ENCODE results near the gene RBP3. TPM values are rescaled to one million over a fixed set of nuclear protein-coding genes. Genes with fewer than 3 reads are reported as not detected.

RBP3 gene
- polyA plus RNA-seq, 1 donor (not counting 4 experiments of a cell fraction or from before 2014, with no cell fraction given): not detected

DNA sequence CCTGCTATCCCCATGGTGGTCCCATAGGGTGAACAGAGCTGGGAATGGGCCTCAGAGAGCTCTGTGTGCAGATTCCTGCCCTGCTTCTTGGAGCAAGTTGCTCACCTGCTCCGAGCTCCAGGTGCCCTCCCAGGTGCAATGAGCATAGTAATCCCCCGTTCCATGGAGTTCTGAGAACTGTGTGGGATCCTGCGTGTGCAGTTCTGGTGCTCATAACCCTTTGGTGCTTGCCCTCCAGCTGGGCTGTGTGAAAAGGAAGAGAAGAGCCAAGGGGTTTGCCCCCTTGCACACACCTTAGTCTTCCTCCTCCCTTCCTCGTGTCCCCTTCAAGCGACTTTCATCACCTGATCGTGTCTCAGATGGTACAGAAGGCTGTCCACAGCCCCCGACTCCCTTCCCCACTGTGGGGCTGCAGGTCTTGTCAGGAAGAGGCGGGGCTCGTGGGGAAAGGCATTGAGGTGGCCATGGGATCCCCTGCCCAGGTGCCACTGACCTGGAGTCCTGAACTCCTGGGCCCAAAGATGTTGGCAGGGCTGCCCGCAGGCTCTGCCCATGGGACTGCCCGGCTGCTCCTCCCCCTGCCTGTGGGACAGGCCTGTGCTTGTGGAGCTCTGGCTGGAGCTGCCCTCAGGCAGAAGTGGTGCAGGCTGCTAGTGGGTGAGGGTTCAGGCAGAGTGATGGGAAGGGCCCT lies 57.8 kb downstream of the RBP3 start:
- H3K4me1 ChIP-seq (ENCODE audit: control insufficient read depth, extremely low read depth, insufficient read depth, low read length): peaks cover 56% of the 10 kb centered on the region

DNA sequence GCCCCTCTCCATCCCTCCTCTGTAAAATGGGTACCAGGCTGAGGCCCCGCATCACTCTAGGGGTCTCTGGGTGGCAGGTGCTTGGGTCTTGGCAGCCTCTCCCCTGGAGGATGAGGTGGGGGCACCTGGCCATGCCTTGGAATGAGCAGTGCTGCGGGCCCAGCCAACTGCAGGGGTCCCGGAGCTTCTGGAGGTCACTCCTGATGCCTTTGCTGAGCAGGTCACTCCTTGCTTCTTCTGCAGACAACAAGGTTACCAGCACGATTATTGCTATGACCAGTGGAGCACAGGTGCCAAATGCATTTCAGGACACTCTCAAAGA lies 58.3 kb downstream of the RBP3 start:
- Histone ChIP-seq H3K27ac (ENCODE audit: control insufficient read depth, insufficient read depth, low read length) (peak overlapping the region; percentile 39), H4K20me1 (ENCODE audit: control insufficient read depth, extremely low read depth, insufficient read depth, low read length) (no peaks in the 10 kb centered on the region), H3K9me1 (ENCODE audit: control insufficient read depth, extremely low read depth, insufficient read depth, low read length) (no peaks in the 10 kb centered on the region), H3K9ac (ENCODE audit: control insufficient read depth, extremely low read depth, insufficient read depth, low read length) (no peak overlapping the region), H3K4me2 (ENCODE audit: control insufficient read depth, extremely low read depth, insufficient read depth, low read depth, low read length) (peak overlapping the region; percentile 61), H3K4me3 (ENCODE audit: control insufficient read depth in 2 of 3, extremely low read depth in 1 of 3, insufficient read depth in 2 of 3, low read depth in 1 of 3, low read length in 3 of 3) (peak overlapping the region in 1 of 3 experiments; percentile 4), H3K4me1 (ENCODE audit: control insufficient read depth, extremely low read depth, insufficient read depth, low read length) (peaks cover 56% of the 10 kb centered on the region), H3K79me2 (ENCODE audit: control insufficient read depth, insufficient read depth, low read length) (no peaks in the 10 kb centered on the region), H3K36me3 (ENCODE audit: control insufficient read depth in 2 of 2, extremely low read depth in 1 of 2, insufficient read depth in 2 of 2, low read length in 2 of 2) (no peaks in the 10 kb centered on the region), H3K9me3 (ENCODE audit: control insufficient read depth, low read depth, low read length) (no peaks in the 10 kb centered on the region), H3K27me3 (ENCODE audit: control insufficient read depth, extremely low read depth, insufficient read depth, low read length) (no peaks in the 10 kb centered on the region), H2AFZ (ENCODE audit: control insufficient read depth, low read length) (no peak overlapping the region)
- DNase-seq (ENCODE audit: low read depth, low spot score): no peak
- dilution Hi-C loops (cut with MboI; ENCODE audit: extremely low pct_ligation_motif_present, low sequenced_read_pairs): no loop called here
- FAIRE-seq: no peak
- TF ChIP-seq EZH2 (IDR thresholded peaks at IDR 0.05; ENCODE audit: low read length): no peak
- TF ChIP-seq, protein P1, sequence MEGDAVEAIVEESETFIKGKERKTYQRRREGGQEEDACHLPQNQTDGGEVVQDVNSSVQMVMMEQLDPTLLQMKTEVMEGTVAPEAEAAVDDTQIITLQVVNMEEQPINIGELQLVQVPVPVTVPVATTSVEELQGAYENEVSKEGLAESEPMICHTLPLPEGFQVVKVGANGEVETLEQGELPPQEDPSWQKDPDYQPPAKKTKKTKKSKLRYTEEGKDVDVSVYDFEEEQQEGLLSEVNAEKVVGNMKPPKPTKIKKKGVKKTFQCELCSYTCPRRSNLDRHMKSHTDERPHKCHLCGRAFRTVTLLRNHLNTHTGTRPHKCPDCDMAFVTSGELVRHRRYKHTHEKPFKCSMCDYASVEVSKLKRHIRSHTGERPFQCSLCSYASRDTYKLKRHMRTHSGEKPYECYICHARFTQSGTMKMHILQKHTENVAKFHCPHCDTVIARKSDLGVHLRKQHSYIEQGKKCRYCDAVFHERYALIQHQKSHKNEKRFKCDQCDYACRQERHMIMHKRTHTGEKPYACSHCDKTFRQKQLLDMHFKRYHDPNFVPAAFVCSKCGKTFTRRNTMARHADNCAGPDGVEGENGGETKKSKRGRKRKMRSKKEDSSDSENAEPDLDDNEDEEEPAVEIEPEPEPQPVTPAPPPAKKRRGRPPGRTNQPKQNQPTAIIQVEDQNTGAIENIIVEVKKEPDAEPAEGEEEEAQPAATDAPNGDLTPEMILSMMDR (optimal IDR thresholded peaks at IDR 0.05 in 1 of 3, IDR thresholded peaks at IDR 0.05 in 1 of 3, conservative IDR thresholded peaks at IDR 0.05 in 1 of 3; ENCODE audit: extremely low read depth in 1 of 3, insufficient read depth in 2 of 3, low read length in 3 of 3): no peak

More for the DNA sequence above, 57.8 kb downstream of the RBP3 start:
- Histone ChIP-seq H3K36me3 (ENCODE audit: control insufficient read depth in 2 of 2, extremely low read depth in 1 of 2, insufficient read depth in 2 of 2, low read length in 2 of 2) (no peaks in the 10 kb centered on the region), H3K27me3 (ENCODE audit: control insufficient read depth, extremely low read depth, insufficient read depth, low read length) (no peaks in the 10 kb centered on the region), H3K9me3 (ENCODE audit: control insufficient read depth, low read depth, low read length) (no peaks in the 10 kb centered on the region), H2AFZ (ENCODE audit: control insufficient read depth, low read length) (no peak overlapping the region), H3K4me3 (ENCODE audit: control insufficient read depth in 2 of 3, extremely low read depth in 1 of 3, insufficient read depth in 2 of 3, low read depth in 1 of 3, low read length in 3 of 3) (no peak overlapping the region), H4K20me1 (ENCODE audit: control insufficient read depth, extremely low read depth, insufficient read depth, low read length) (no peaks in the 10 kb centered on the region), H3K4me2 (ENCODE audit: control insufficient read depth, extremely low read depth, insufficient read depth, low read depth, low read length) (peak overlapping the region; percentile 61), H3K9me1 (ENCODE audit: control insufficient read depth, extremely low read depth, insufficient read depth, low read length) (no peaks in the 10 kb centered on the region), H3K27ac (ENCODE audit: control insufficient read depth, insufficient read depth, low read length) (peak overlapping the region; percentile 39), H3K79me2 (ENCODE audit: control insufficient read depth, insufficient read depth, low read length) (no peaks in the 10 kb centered on the region), H3K9ac (ENCODE audit: control insufficient read depth, extremely low read depth, insufficient read depth, low read length) (no peak overlapping the region)
- dilution Hi-C loops (cut with MboI; ENCODE audit: extremely low pct_ligation_motif_present, low sequenced_read_pairs): no loop called here
- FAIRE-seq (no peak), DNase-seq (ENCODE audit: low read depth, low spot score) (peak; percentile 38)
- TF ChIP-seq, protein P1 (optimal IDR thresholded peaks at IDR 0.05 in 1 of 3, IDR thresholded peaks at IDR 0.05 in 1 of 3, conservative IDR thresholded peaks at IDR 0.05 in 1 of 3; ENCODE audit: extremely low read depth in 1 of 3, insufficient read depth in 2 of 3, low read length in 3 of 3): no peak
- TF ChIP-seq EZH2 (IDR thresholded peaks at IDR 0.05; ENCODE audit: low read length): no peak

Data from keratinocyte (primary cell).